HepG2 (cell line): ENCODE data around the gene DDX39B. TPM values are rescaled to one million over a fixed set of nuclear protein-coding genes. Genes with fewer than 3 reads are reported as not detected.

ENCODE experiments used
- ATAD3A ChIP-seq: sonication (generic); formaldehyde crosslinking; IDR thresholded peaks from 2 replicates; pipeline ENCODE4 v1.4.0; 2020; ENCODE audit warnings: missing genetic modification reagents
- DNMT1 ChIP-seq: sonication (generic); formaldehyde crosslinking; IDR thresholded peaks from 2 replicates; pipeline ENCODE4 v1.5.1; 2020; ENCODE audit warnings: mild to moderate bottlenecking, missing genetic modification reagents
- HNRNPUL1 ChIP-seq: fragments of 200-400 bp; formaldehyde crosslinking; IDR thresholded peaks from 2 replicates; pipeline ENCODE4 v1.6.1; 2017; ENCODE audit warnings: low read depth, mild to moderate bottlenecking, low read length, moderate library complexity
- JUND ChIP-seq: sonication (generic); formaldehyde crosslinking; IDR thresholded peaks from 2 replicates; pipeline ENCODE4 v1.8.0; 2022; ENCODE audit warnings: mild to moderate bottlenecking, missing genetic modification reagents
- MAFF ChIP-seq: IDR thresholded peaks from 2 replicates; pipeline ENCODE4 v1.6.1; 2011; ENCODE audit warnings: low read depth, low read length, improper control_type of control experiment
- RFXAP ChIP-seq: sonication (generic); formaldehyde crosslinking; IDR thresholded peaks from 2 replicates; pipeline ENCODE4 v1.4.0; 2020; ENCODE audit warnings: missing genetic modification reagents, borderline replicate concordance
- RORA ChIP-seq: sonication (generic); formaldehyde crosslinking; IDR thresholded peaks from 2 replicates; pipeline ENCODE4 v1.5.0; 2020; ENCODE audit warnings: mild to moderate bottlenecking, missing genetic modification reagents, moderate library complexity
- SKI ChIP-seq: fragments of 450-650 bp; IDR thresholded peaks from one replicate; pipeline ENCODE4 v1.6.1; 2018; ENCODE audit warnings: mild to moderate bottlenecking; ENCODE audit not compliant: partially characterized antibody
- SOX5 ChIP-seq: IDR thresholded peaks from 2 replicates; pipeline ENCODE4 v1.6.1; 2016; ENCODE audit warnings: borderline replicate concordance
- ZBTB20 ChIP-seq: sonication (generic); formaldehyde crosslinking; IDR thresholded peaks from 2 replicates; pipeline ENCODE4 v1.8.1; 2023; ENCODE audit warnings: missing genetic modification reagents, low read depth, mild to moderate bottlenecking, borderline replicate concordance
- ZMYM2 ChIP-seq: sonication (generic); formaldehyde crosslinking; IDR thresholded peaks from 2 replicates; pipeline ENCODE4 v1.8.0; 2022; ENCODE audit warnings: mild to moderate bottlenecking, missing genetic modification reagents
- ZNF292 ChIP-seq: sonication (generic); formaldehyde crosslinking; IDR thresholded peaks from 2 replicates; pipeline ENCODE4 v1.8.1; 2022; ENCODE audit warnings: mild to moderate bottlenecking, low read depth, missing genetic modification reagents, borderline replicate concordance
- ZNF296 ChIP-seq: sonication (generic); formaldehyde crosslinking; conservative IDR thresholded peaks from 2 replicates; pipeline ENCODE4 v1.5.0; 2020; ENCODE audit warnings: mild to moderate bottlenecking, missing genetic modification reagents
- ZNF3 ChIP-seq: IDR thresholded peaks from 2 replicates; pipeline ENCODE4 v1.7.0; 2017; ENCODE audit warnings: inconsistent platforms
- ZNF430 ChIP-seq: sonication (generic); formaldehyde crosslinking; IDR thresholded peaks from 2 replicates; pipeline ENCODE4 v1.9.0; 2021; ENCODE audit warnings: mild to moderate bottlenecking, missing genetic modification reagents
- ZNF746 ChIP-seq: sonication (generic); formaldehyde crosslinking; IDR thresholded peaks from 2 replicates; pipeline ENCODE4 v1.8.0; 2022; ENCODE audit warnings: mild to moderate bottlenecking, missing genetic modification reagents
- ZNF768 ChIP-seq: sonication (generic); formaldehyde crosslinking; IDR thresholded peaks from 2 replicates; pipeline ENCODE4 v1.4.0; 2020; ENCODE audit warnings: missing genetic modification reagents
- ZNF891 ChIP-seq: sonication (generic); formaldehyde crosslinking; IDR thresholded peaks from 2 replicates; pipeline ENCODE4 v1.5.0; 2020; ENCODE audit warnings: mild to moderate bottlenecking, missing genetic modification reagents
- ZSCAN21 ChIP-seq: sonication (generic); formaldehyde crosslinking; IDR thresholded peaks from 2 replicates; pipeline ENCODE4 v1.8.0; 2022; ENCODE audit warnings: mild to moderate bottlenecking, missing genetic modification reagents, moderate library complexity, borderline replicate concordance
- polyA plus RNA-seq, 8 experiments: library from polyadenylated mRNA; depleted of rRNA in 3 of 8; stranded (reverse) in 7 of 8; unstranded in 1 of 8; fragments of >200 nt; fragmentation: Illumina TruSeq in 4 of 8; extraction: Trizol in 4 of 8; gene quantifications; 2 replicates each; pipeline versions ENCODE4 v1.2.1 to v1.2.3, GENCODE V29; 2011 to 2016; ENCODE audit warnings: low read depth in 4 of 8, missing spikeins in 1 of 8, mixed read lengths in 1 of 8; ENCODE audit not compliant: insufficient read depth in 1 of 8
- total RNA-seq, 5 experiments: library from RNA; depleted of rRNA; stranded (reverse); fragments of >200 nt; fragmentation: Illumina TruSeq; extraction: Trizol; gene quantifications; 2 replicates each; pipeline ENCODE4 v1.2.3, GENCODE V29; 2016; ENCODE audit warnings: low read depth in 1 of 5
- TF ChIP-seq, protein P1 (sequence below): sonication (generic); formaldehyde crosslinking; IDR thresholded peaks from 2 replicates; pipeline ENCODE4 v1.5.1; 2020; ENCODE audit warnings: missing genetic modification reagents, mild to moderate bottlenecking, borderline replicate concordance
- TF ChIP-seq, protein P2 (sequence below): sonication (generic); formaldehyde crosslinking; IDR thresholded peaks from 2 replicates; pipeline ENCODE4 v1.4.0; 2020; ENCODE audit warnings: mild to moderate bottlenecking, missing genetic modification reagents
- TF ChIP-seq, protein P3 (sequence below), 2 experiments: sonication (generic) in 1 of 2; formaldehyde crosslinking in 1 of 2; IDR thresholded peaks; 2 replicates each; pipeline versions ENCODE4 v1.5.1 to v1.6.1; 2011 to 2020; ENCODE audit warnings: borderline replicate concordance in 1 of 2, low read depth in 1 of 2, low read length in 1 of 2, mild to moderate bottlenecking in 1 of 2, missing genetic modification reagents in 1 of 2, moderate library complexity in 1 of 2
- TF ChIP-seq, protein P4 (sequence below): sonication (generic); formaldehyde crosslinking; IDR thresholded peaks from 2 replicates; pipeline ENCODE4 v1.4.0; 2020; ENCODE audit warnings: low read depth, mild to moderate bottlenecking, missing genetic modification reagents
- TF ChIP-seq, protein P5 (sequence below): sonication (generic); formaldehyde crosslinking; IDR thresholded peaks from 2 replicates; pipeline ENCODE4 v1.5.0; 2020; ENCODE audit warnings: missing genetic modification reagents, mild to moderate bottlenecking, borderline replicate concordance

The DDX39B gene
- total and polyA plus RNA-seq, 2 of the 13 experiments (the other 11 are each of a cell fraction or from before 2014, with no cell fraction given) = 570 to 678 TPM

DNA sequence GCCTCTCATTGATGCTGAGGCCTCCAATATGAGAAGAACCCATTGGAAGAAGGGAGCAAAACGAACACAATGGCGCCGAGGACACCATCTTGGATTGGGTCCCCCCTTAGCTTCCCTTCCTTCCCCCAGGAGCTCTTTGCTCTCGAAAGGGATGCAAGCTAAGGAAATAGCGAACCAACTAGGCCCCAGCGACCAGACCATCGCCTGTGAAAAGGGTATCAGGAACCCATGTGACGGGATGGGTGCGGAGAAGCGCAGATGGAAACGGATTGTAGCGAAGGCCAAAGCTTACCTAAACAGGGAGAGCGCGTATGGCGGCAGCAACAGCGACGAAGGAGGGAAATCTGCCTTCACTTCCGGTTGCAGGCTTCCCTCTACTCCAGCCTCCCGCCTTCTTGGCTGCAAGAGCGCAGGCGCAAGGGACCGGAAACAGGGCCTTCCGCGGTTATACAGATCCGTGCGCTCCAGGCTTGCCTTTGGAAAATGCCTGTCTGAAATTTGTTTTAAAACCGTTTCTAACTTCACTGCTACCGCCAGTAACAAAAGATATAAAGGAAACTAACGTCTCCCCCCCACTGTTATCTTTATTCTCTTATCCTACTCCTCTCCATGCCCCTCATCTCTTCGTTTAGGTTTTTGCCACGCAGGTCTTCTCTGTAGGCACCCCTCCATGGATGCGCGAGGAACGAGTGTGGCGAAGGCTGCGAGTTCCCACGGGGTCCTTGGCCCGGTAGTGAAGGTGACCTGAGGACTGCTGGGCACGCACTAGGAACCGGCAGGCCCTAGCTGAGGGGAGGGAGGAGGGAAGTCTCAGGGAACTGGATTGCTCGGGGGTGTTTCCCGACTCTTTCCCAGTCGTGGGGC lies at the start of gene DDX39B (continued):
- TF ChIP-seq, protein P1, sequence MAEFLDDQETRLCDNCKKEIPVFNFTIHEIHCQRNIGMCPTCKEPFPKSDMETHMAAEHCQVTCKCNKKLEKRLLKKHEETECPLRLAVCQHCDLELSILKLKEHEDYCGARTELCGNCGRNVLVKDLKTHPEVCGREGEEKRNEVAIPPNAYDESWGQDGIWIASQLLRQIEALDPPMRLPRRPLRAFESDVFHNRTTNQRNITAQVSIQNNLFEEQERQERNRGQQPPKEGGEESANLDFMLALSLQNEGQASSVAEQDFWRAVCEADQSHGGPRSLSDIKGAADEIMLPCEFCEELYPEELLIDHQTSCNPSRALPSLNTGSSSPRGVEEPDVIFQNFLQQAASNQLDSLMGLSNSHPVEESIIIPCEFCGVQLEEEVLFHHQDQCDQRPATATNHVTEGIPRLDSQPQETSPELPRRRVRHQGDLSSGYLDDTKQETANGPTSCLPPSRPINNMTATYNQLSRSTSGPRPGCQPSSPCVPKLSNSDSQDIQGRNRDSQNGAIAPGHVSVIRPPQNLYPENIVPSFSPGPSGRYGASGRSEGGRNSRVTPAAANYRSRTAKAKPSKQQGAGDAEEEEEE (CRISPR knock-in tag) = 0 out of 2 replicates have a peak, but pooled peaks have one; percentile 30
- no peak for TF ChIP-seq ZNF768
- TF ChIP-seq ZNF292 (CRISPR knock-in tag) = peak; percentile 29; the same call in 1 of the 2 replicates
- TF ChIP-seq ZNF296 (CRISPR knock-in tag) = no peak
- peak; percentile 97; the same call in 1 of the 2 replicates for TF ChIP-seq ZNF430 (CRISPR knock-in tag)
- peak; percentile 96 for TF ChIP-seq RFXAP
- TF ChIP-seq JUND (CRISPR knock-in tag) = 0 out of 2 replicates have a peak, but pooled peaks have one; percentile 8
- no peak; the same call in 1 of the 2 replicates for TF ChIP-seq ZNF746
- TF ChIP-seq, protein P2, sequence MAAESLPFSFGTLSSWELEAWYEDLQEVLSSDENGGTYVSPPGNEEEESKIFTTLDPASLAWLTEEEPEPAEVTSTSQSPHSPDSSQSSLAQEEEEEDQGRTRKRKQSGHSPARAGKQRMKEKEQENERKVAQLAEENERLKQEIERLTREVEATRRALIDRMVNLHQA (CRISPR knock-in tag) = 0 out of 2 replicates have a peak, but pooled peaks have one; percentile 76
- no peak for TF ChIP-seq RORA
- TF ChIP-seq, protein P3, sequence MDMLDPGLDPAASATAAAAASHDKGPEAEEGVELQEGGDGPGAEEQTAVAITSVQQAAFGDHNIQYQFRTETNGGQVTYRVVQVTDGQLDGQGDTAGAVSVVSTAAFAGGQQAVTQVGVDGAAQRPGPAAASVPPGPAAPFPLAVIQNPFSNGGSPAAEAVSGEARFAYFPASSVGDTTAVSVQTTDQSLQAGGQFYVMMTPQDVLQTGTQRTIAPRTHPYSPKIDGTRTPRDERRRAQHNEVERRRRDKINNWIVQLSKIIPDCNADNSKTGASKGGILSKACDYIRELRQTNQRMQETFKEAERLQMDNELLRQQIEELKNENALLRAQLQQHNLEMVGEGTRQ (IDR thresholded peaks at IDR 0.05; ENCODE audit: low read depth, low read length) = no peak
- TF ChIP-seq, protein P3 (CRISPR knock-in tag; IDR thresholded peaks at IDR 0.05; ENCODE audit: borderline replicate concordance) = no peak
- TF ChIP-seq ZNF3 (CRISPR knock-in tag) = no peak; the same call in 1 of the 2 replicates
- TF ChIP-seq ZNF891 = peak; percentile 95
- peak; percentile 50; the same call in 1 of the 2 replicates for TF ChIP-seq SOX5 (CRISPR knock-in tag)
- TF ChIP-seq ZSCAN21 (CRISPR knock-in tag) = no peak; the same call in 1 of the 2 replicates
- TF ChIP-seq ZBTB20 (CRISPR knock-in tag) = peak; percentile 85
- TF ChIP-seq, protein P4, sequence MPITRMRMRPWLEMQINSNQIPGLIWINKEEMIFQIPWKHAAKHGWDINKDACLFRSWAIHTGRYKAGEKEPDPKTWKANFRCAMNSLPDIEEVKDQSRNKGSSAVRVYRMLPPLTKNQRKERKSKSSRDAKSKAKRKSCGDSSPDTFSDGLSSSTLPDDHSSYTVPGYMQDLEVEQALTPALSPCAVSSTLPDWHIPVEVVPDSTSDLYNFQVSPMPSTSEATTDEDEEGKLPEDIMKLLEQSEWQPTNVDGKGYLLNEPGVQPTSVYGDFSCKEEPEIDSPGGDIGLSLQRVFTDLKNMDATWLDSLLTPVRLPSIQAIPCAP = no peak
- TF ChIP-seq ZMYM2 (CRISPR knock-in tag) = no peak
- TF ChIP-seq, protein P5, sequence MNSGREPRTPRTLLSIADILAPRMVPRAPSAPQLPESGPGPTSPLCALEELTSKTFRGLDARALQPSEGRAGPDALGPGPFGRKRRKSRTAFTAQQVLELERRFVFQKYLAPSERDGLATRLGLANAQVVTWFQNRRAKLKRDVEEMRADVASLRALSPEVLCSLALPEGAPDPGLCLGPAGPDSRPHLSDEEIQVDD (CRISPR knock-in tag) = peak; percentile 74; the same call in 1 of the 2 replicates
- no peak for TF ChIP-seq HNRNPUL1
- TF ChIP-seq DNMT1 (CRISPR knock-in tag) = peak; percentile 88; the same call in 1 of the 2 replicates
- no peak for TF ChIP-seq MAFF
- TF ChIP-seq SKI = no peak
- no peak for TF ChIP-seq ATAD3A (CRISPR knock-in tag)
